HG03103 (cell line): ENCODE measurements around the gene ARHGDIB.

Source experiments
- ATAC-seq: cut with Tn5 transposase; IDR thresholded peaks from one replicate; pipeline ENCODE4 v1.9.1; 2021; ENCODE audit warnings: low read depth; ENCODE audit not compliant: unreplicated experiment

Gene ARHGDIB

GRCh38 chr12:14902465-14902864 lies 58.9 kb downstream of the ARHGDIB start:
- no peak for ATAC-seq

- ATAC-seq = no peak
Measured at GRCh38 chr12:14901228-14901562, 60.2 kb downstream of the ARHGDIB start.

GRCh38 chr12:14900521-14901227 lies 60.7 kb downstream of the ARHGDIB start:
- no peak for ATAC-seq

GRCh38 chr12:14896521-14897169 lies 64.8 kb downstream of the ARHGDIB start:
- ATAC-seq = no peak

- ATAC-seq = no peak
Measured at GRCh38 chr12:14893506-14894250, 67.7 kb downstream of the ARHGDIB start.

GRCh38 chr12:14892726-14893505 lies 68.5 kb downstream of the ARHGDIB start:
- no peak for ATAC-seq
